Erythroblast (primary cell): ENCODE measurements around the gene MFSD12.

Source experiments
- GATA1 ChIP-seq: IDR thresholded peaks from 2 replicates; pipeline ENCODE4 v1.6.1; 2011; ENCODE audit warnings: low read depth, mild to moderate bottlenecking, control low read depth, low read length, moderate library complexity
- POLR2A ChIP-seq: IDR thresholded peaks from 2 replicates; pipeline ENCODE4 v1.6.1; 2011; ENCODE audit warnings: mild to moderate bottlenecking, low read length

DNA sequence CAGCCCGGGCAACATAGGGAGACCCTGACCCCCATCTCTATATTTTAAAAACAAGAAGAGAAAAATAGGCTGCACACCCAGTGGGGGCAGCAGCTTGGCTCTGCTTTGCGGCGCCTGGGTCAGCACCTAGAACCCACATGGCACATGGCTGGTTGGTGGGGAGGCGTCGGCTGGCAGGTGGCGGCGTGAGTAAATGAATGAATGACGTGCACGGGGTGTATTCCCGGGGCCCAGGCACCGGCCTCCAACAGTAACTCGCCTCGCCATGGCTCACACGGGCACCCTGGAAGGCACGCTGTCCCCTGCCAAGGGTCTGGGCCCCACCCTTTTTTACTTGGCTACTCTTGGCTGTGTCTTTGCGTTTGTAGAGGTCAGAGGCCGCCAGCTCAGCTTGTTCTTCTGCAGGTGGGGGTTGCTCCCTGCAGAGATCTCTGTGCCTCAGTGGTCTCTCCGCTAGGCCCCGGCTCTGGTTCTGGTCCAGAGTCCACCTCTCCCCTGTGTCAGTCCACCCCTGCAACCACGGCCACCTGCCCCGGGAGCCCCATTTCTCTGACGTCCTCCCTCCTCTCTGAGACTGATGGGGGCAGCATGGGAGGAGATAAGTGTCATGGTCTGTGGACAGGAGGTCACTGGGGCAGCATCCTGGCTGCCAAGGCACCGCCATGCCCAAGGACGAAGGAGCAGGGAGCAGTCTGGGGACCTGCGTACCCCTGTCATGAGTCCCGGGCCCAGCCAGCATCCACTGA lies 45.7 kb downstream of the MFSD12 start:
- TF ChIP-seq POLR2A, result no peak
- no peak for TF ChIP-seq GATA1
